DND-41 (cell line): ENCODE measurements around the gene IER5.

Source experiments
- ATAC-seq: fragments of 200-7000 bp; cut with Tn5 transposase; 3 replicates; pipeline ENCODE4 v1.9.1; 2021; ENCODE audit warnings: low read depth; ENCODE audit not compliant: insufficient read depth
- DNase-seq: peaks from one replicate; pipeline ENCODE4 v3.0.0-alpha.2; 2020
- H2AFZ ChIP-seq: 2 replicates; pipeline ENCODE4 v1.6.0; 2012; ENCODE audit warnings: low read depth, low read length
- H3K27ac ChIP-seq: 2 replicates; pipeline ENCODE4 v1.5.1; 2012; ENCODE audit warnings: low read length, inconsistent platforms
- H3K27me3 ChIP-seq: fragments of 200-600 bp; sonication (generic); 2 replicates; pipeline ENCODE4 v1.6.0; 2012; ENCODE audit warnings: low read length, mild to moderate bottlenecking, inconsistent platforms; ENCODE audit not compliant: insufficient read depth, poor library complexity
- H3K36me3 ChIP-seq: 2 replicates; pipeline ENCODE4 v1.5.1; 2012; ENCODE audit warnings: low read length, inconsistent platforms; ENCODE audit not compliant: insufficient read depth
- H3K4me1 ChIP-seq: 2 replicates; pipeline ENCODE4 v1.5.1; 2012; ENCODE audit warnings: mild to moderate bottlenecking, low read length; ENCODE audit not compliant: insufficient read depth
- H3K4me2 ChIP-seq: 2 replicates; pipeline ENCODE4 v1.6.0; 2012; ENCODE audit warnings: mild to moderate bottlenecking, moderate library complexity, low read length, inconsistent platforms; ENCODE audit not compliant: insufficient read depth
- H3K4me3 ChIP-seq, 2 experiments: fragments of 200-600 bp in 1 of 2; shearing (Covaris generic) in 1 of 2; 2 replicates each; pipeline ENCODE4 v1.5.1; 2012 to 2016; ENCODE audit warnings: inconsistent platforms in 2 of 2, low read length in 2 of 2, mild to moderate bottlenecking in 2 of 2, low read depth in 1 of 2, moderate library complexity in 1 of 2
- H3K79me2 ChIP-seq: 2 replicates; pipeline ENCODE4 v1.6.0; 2012; ENCODE audit warnings: low read length, inconsistent platforms; ENCODE audit not compliant: insufficient read depth
- H3K9ac ChIP-seq: 2 replicates; pipeline ENCODE4 v1.6.0; 2012; ENCODE audit warnings: low read depth, mild to moderate bottlenecking, inconsistent platforms, low read length, moderate library complexity
- H3K9me3 ChIP-seq: 2 replicates; pipeline ENCODE4 v1.5.1; 2012; ENCODE audit warnings: low read length, moderate library complexity, mild to moderate bottlenecking, inconsistent platforms; ENCODE audit not compliant: insufficient read depth, severe bottlenecking
- H4K20me1 ChIP-seq: 2 replicates; pipeline ENCODE4 v1.6.0; 2012; ENCODE audit warnings: low read length; ENCODE audit not compliant: insufficient read depth
- CTCF ChIP-seq: IDR thresholded peaks from 2 replicates; pipeline ENCODE4 v1.5.1; 2012; ENCODE audit warnings: borderline replicate concordance, low read length, moderate library complexity, mild to moderate bottlenecking; ENCODE audit not compliant: poor library complexity, severe bottlenecking; ENCODE audit errors: extremely low read depth
- EZH2 ChIP-seq: IDR thresholded peaks from 3 replicates; pipeline ENCODE4 v1.6.1; 2012; ENCODE audit warnings: borderline replicate concordance, low read depth, mild to moderate bottlenecking, moderate library complexity, low read length, inconsistent platforms; ENCODE audit not compliant: severe bottlenecking

Gene IER5

DNA sequence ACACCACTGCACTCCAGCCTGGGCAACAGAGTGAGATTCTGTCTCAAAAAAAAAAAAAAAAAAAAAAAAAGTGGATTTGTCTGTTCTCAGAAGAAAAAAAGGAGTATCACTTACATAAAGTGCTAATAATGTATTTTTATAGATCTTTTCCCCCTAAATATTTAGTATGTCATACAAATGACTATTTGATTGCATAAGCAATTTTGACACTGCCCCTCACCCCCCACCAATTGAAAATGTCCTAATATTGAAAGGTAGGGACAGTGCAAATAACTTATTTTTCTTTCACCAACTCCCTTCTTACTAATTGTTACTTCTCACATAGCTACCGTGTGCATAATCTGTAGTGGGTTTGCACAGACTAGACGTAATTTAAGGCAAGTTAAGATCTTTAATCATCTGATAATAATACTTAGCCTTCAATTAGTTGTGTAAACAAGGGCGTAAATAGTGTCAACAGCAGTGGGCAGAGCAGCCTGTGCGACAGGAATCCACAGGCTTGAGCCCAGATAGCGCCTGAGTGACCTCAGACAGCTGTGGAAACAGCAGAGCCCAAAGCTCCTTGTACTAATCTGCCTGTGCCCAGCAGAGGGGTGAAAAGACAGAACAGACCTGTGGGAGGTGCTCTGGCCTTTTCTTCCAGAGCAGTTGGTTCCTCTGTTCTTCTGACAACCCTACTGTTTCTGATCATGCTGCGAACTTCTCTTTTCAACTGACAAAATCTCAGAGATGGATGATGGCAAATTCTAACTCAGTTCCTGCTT lies 4.5 kb upstream of the IER5 start:
- no peaks in the 10 kb centered on the region for H3K36me3 ChIP-seq
- ATAC-seq = no peak
- no peaks in the 10 kb centered on the region for H3K9me3 ChIP-seq
- no peak overlapping the region for H2AFZ ChIP-seq
- no peak overlapping the region for H3K27ac ChIP-seq
- TF ChIP-seq EZH2 (no peak), CTCF (peak; percentile 67)
- H4K20me1 ChIP-seq = peaks cover 4% of the 10 kb centered on the region; the same call in 1 of the 2 replicates
- H3K4me1 ChIP-seq = peaks cover 17% of the 10 kb centered on the region
- H3K79me2 ChIP-seq = peaks cover 5% of the 10 kb centered on the region
- no peak overlapping the region for H3K4me2 ChIP-seq
- DNase-seq = peak; percentile 41
- H3K27me3 ChIP-seq = no peaks in the 10 kb centered on the region
- no peak overlapping the region for H3K4me3 ChIP-seq
- H3K9ac ChIP-seq = no peak overlapping the region

DNA sequence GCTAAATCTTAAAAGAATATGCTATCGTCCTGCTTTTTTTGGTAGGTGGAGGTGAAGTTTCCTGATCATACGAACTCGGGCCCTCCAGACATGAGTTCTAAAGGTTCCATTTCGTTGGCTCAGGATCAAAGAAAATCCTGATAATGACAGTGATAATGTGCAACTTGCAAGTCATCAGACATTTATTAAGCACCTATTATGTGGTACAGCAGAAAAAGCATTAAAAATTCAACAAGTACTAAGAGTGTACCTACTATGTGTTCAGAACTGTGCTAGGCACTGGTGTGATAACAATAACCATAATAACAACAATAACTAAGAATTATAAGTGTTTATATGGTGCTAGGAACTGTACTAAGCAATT lies 3.9 kb upstream of the IER5 start:
- Histone ChIP-seq H3K9ac (no peak overlapping the region), H3K36me3 (peaks cover under 1% of the 10 kb centered on the region; the same call in 1 of the 2 replicates), H3K27ac (no peak overlapping the region), H4K20me1 (peaks cover 9% of the 10 kb centered on the region), H3K4me3 (no peak overlapping the region), H2AFZ (no peak overlapping the region), H3K4me1 (peaks cover 17% of the 10 kb centered on the region), H3K27me3 (no peaks in the 10 kb centered on the region), H3K79me2 (peaks cover 11% of the 10 kb centered on the region), H3K4me2 (no peak overlapping the region), H3K9me3 (no peaks in the 10 kb centered on the region)
- no peak for ATAC-seq
- no peak for DNase-seq
- TF ChIP-seq EZH2 (no peak), CTCF (no peak)

DNA sequence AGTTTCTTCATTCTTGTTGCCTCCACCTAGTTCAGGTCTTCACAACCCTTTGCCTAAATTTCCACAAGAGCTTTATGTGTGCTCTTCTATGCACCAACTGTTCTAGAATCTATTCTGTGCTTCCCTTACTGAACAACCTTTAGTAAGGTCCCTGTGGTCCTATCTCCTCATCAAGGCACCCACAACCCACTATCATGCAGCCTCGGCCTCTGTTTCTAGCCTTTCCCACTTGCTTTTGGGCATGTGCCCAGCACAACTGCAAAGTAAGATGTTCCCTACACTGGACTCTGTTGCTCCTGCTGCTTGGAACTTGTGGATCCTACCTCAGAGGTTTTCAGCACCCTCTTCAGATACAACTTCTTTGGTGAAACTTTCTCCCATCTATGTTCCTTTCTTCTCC lies 2.4 kb upstream of the IER5 start:
- TF ChIP-seq EZH2 (no peak), CTCF (no peak)
- Histone ChIP-seq H3K27ac (no peak overlapping the region), H3K4me1 (peaks cover 18% of the 10 kb centered on the region), H3K79me2 (peaks cover 26% of the 10 kb centered on the region), H3K9me3 (no peaks in the 10 kb centered on the region), H3K36me3 (peaks cover 10% of the 10 kb centered on the region), H3K27me3 (no peaks in the 10 kb centered on the region), H3K9ac (no peak overlapping the region), H3K4me3 (no peak overlapping the region), H4K20me1 (peaks cover 23% of the 10 kb centered on the region), H2AFZ (no peak overlapping the region), H3K4me2 (no peak overlapping the region)
- no peak for DNase-seq
- ATAC-seq = no peak
